Sciatic nerve (tissue), 2 donors: ENCODE data around the gene ASB13. TPM values are rescaled to one million over a fixed set of nuclear protein-coding genes. Genes with fewer than 3 reads are reported as not detected.
"Not testable (repeated sequence)": the region's sequence is repeated elsewhere in the genome, so short reads cannot be mapped to it uniquely, and the experiment has no call there.

ENCODE experiments used
- ATAC-seq: fragments of 200-7000 bp; cut with Tn5 transposase; one replicate; pipeline ENCODE4 v1.9.1; 2020; ENCODE audit warnings: mild to moderate bottlenecking, moderate library complexity
- DNase-seq: peaks from one replicate; pipeline ENCODE4 v3.0.0-alpha.2; 2020; ENCODE audit warnings: low spot score
- intact Hi-C: fragments of 100-400 bp; cut with DNase I; formaldehyde crosslinking; loops from one replicate; pipeline ENCODE4 v1.14.2; 2022
- total RNA-seq: library from RNA; stranded (reverse); fragmentation: NEBNext Ultra II Directional; extraction: Animal tissue kit (Norgen Biotek cat#: 25700); gene quantifications from one replicate; pipeline ENCODE4 v1.2.1, GENCODE V29; 2021
- donor health status: DM: no; HTN: no; CAD: no.
- donor health status: DM: no; HTN: no; CAD: no.

The ASB13 gene
- total RNA-seq, 1 donor from 2014 or later: 18.9 TPM

DNA sequence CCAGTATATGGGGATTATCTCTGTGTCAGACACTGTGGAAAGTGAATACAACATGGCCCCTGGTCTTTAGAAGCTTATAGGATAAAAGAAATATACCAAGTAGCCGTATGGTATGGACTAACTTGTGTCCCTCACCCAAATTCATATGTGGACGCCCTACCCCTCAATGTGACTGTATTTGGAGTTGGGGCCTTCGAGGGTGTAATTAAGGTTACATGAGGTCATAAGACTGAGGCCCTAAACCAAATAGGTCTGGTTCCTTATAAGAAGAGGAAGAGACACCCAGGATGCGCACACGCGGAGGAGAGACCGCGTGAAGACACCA lies 36.3 kb downstream of the ASB13 start:
- ATAC-seq (no peak), DNase-seq (no peak)
- intact Hi-C loops: no loop called here

GRCh38 chr10:5629303-5630111 lies 36.9 kb downstream of the ASB13 start:
- DNase-seq (peak; percentile 90), ATAC-seq (peak; percentile 83)
- intact Hi-C loops: no loop called here

DNA sequence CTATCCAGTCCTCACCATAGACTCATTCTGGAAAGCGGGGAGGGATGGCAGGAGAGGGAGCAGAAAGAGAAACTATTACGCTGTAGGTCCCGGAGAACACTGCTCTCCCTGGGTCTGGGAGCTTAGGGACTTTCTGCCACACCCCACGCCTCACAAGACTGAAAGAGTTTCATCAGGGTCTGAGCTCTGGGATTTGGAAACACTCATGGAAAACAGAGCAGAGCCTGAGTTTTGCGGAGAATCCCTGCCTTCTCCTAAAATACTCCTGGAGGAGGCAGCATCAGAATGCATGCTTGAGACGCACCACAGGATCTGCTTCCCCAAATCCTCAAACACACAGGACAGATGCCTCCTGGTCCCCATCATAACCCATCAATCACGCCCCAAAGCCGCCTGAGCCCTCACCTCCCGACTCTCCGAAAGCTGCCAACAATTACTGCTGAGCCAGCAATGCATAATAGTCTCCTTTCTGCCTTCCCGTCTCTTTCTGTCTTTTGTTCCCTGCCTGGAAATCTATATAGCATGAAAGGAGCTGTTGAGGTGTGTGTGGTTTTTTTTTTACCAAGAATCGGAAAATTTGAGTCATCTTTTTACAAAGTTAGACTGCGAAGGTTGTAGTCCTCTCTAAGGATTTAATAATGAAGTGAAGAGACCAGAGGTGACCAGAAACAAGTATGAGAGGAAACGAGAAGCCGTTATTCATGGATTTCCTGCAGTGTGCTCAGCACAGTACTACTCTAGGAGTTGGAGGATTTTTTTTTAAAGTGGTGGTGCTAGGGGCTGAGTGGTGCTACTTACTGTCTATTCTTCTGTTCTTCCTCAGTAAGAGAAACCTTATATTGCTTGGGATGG lies 37.7 kb downstream of the ASB13 start:
- no peak for DNase-seq
- intact Hi-C loops: no loop called here
- peak; percentile 74 for ATAC-seq

- intact Hi-C loops: no loop called here
- DNase-seq: no peak
Measured at GRCh38 chr10:5627486-5628044, 38.8 kb downstream of the ASB13 start.

DNA sequence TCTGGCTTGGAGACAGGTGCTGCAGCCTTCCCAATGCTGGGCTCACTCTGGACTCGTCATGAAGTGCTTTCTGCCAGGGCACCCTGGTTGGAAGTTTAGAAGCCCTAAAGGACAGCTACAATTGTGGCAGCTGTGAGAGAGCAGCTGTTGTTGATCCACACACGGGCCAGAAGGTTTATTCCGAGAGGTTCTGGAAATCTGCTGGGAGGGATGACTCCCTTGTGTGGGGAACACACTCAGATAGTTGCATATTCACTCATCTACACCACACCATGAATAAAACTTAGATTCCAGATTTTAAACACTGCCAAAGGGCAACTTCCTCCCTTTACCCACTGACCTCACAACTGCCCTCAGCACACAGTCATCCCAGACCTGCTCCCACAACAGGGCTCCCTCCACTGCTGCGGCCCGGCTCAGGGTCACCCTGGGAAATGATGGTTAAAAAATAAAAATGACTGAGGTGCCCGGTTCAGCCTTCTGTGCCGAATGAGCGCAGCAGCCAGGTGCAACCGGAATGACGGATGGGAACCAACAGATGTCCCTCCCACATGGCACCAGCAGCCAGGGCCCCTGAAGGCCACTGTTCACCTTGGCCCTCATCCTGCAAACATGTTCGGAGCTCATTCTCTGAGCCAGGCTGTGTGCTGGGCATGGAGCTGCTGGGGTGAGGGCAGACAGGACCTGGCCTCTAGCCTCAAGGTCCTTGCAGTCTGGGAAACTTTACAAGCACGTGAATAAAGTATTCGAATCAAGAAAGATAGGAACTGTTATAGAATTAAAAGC lies 40.2 kb downstream of the ASB13 start:
- intact Hi-C loops: no loop called here

More at GRCh38 chr10:5627486-5628044, 38.8 kb downstream of the ASB13 start:
- no peak for ATAC-seq

DNA sequence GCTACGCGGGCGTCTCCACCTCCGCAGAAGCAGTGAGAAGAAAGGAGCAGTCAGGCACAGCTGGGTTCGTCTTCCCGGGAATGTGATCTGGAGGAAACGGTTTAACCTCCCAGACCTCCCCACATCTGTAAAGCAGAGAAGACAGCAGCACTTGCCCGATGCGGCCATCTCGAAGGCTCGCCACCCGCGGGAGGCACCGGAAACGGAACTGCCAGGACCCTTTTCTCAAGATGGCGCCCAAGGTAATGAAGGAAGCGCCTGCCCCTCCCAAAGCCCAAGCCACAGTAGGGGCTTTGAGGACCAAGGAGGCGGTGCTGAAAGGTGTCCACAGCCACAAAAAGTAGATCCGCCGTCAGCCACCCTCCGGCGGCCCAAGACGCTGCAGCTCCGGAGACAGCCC lies 41.7 kb downstream of the ASB13 start:
- ATAC-seq (no peak), DNase-seq (no peak)
- intact Hi-C loops: loop anchor here (5.0 kb wide), 1 partner anchor 177 kb away; no protein-coding TSS in a partner anchor

More for the DNA sequence above, 40.2 kb downstream of the ASB13 start:
- DNase-seq (no peak), ATAC-seq (no peak)

DNA sequence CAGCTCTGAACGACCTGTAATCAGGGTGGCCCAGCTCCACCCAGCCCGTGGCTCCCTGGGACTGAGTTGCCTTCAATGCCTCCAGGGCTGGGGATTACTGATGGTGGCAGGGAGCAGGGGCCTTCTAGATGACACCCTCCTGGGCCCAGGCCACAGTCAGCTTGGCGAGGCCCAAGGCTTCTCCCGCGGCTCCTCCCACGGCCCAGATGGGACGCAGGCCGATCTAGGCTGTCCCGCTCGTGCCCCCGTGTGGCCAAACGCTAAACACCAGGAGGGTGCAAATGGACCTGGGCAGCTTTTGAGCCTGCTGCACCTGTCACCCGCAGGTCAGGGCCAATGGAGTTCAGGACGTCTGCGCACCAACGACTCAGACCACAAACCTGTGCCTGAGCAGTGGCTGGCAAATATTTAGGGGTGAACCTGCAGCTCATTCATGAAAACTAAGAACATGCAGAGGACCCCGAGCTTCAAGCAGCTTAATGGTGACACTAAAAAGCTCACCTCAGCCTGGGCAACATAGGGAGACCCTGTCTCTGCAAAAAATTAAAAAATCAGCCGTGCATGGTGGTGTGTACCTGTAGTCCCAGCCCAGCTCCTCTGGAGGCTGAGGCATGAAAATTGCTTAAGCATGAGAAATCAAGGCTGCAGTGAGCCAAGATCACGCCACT lies 43.2 kb downstream of the ASB13 start:
- DNase-seq (peak; percentile 94), ATAC-seq (peak; percentile 75)
- intact Hi-C loops: loop anchor here (5.0 kb wide), 1 partner anchor 176 kb away; no protein-coding TSS in a partner anchor

GRCh38 chr10:5622186-5622960 lies 44.0 kb downstream of the ASB13 start:
- DNase-seq (no peak), ATAC-seq (no peak)
- intact Hi-C loops: loop anchor here (5.0 kb wide), 1 partner anchor 175 kb away; no protein-coding TSS in a partner anchor

GRCh38 chr10:5621371-5621770 lies 45.0 kb downstream of the ASB13 start:
- ATAC-seq, DNase-seq: not testable (repeated sequence)
- intact Hi-C loops: loop anchor here (5.0 kb wide), 1 partner anchor 174 kb away; no protein-coding TSS in a partner anchor

DNA sequence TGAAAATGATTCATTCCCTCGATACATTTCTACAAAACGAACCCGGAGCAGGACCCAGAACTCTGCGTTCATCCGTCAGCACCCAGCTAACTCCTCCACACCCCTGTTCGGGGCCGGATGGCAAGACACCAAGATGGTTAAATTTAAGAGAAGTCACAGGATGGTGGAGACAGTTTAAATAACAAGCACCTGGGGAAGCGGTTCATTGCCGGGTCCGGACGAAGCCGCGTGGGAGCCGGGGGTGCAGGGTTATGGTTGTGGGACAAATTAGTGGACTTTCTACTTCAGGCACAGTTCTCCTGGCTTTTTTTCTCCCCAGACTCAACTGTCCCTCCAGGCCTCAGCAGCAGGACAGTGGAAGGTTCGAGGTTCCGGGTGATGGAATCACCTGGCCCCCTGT lies 45.4 kb downstream of the ASB13 start:
- no peak for ATAC-seq
- intact Hi-C loops: loop anchor here (5.0 kb wide), 1 partner anchor 174 kb away; no protein-coding TSS in a partner anchor
- DNase-seq: no peak

- DNase-seq: no peak
- peak; percentile 23 for ATAC-seq
- intact Hi-C loops: loop anchor here (5.0 kb wide), 1 partner anchor 173 kb away; no protein-coding TSS in a partner anchor
Measured at GRCh38 chr10:5620223-5620721, 46.1 kb downstream of the ASB13 start.

GRCh38 chr10:5619362-5620211 lies 46.8 kb downstream of the ASB13 start:
- intact Hi-C loops: loop anchor here (5.0 kb wide), 1 partner anchor 172 kb away; no protein-coding TSS in a partner anchor
- DNase-seq: peak; percentile 80
- peak; percentile 76 for ATAC-seq

- DNase-seq: peak; percentile 77
- ATAC-seq: peak; percentile 55
- intact Hi-C loops: no loop called here
Measured at GRCh38 chr10:5618829-5619228, 47.6 kb downstream of the ASB13 start.

GRCh38 chr10:5618042-5618441 lies 48.4 kb downstream of the ASB13 start:
- intact Hi-C loops: no loop called here
- ATAC-seq (no peak), DNase-seq (no peak)

DNA sequence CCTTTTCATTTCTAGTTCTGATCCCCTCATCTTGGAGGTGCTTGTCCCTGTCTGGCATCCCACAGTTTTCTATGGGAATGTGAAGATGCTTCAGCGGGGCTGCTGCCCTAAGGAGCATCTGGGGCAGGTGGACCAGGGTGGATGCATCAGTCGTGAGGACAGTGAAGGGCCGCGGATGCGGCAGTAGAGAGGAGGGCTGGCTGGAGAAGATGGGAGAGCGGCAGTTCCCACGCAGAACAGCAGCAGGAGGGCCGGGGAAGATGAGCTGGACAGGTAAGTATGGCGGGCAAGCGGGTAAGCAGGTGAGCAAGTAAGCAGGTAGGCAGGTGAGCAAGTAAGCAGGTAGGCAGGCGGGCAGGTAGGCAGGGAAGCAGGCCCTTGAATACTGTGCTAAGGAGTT lies 48.9 kb downstream of the ASB13 start:
- ATAC-seq (no peak), DNase-seq (no peak)
- intact Hi-C loops: no loop called here

GRCh38 chr10:5616836-5617235 lies 49.6 kb downstream of the ASB13 start:
- ATAC-seq: no peak
- DNase-seq: no peak
- intact Hi-C loops: no loop called here
